ENCODE data around the gene POLE.
A peak's percentile ranks its signal among the peaks of the same experiment; 100 is the strongest.

Gene POLE

GRCh38 chr12:132637811-132638210, 49.3 kb downstream of the POLE start:
- Mint-ChIP-seq H3K27ac (no peak overlapping the region), H3K4me3 (no peak overlapping the region), H3K9me3 (ENCODE audit: low read depth) (no peaks in the 10 kb centered on the region), H3K36me3 (peaks cover 15% of the 10 kb centered on the region), H3K4me1 (ENCODE audit: low read depth) (no peaks in the 10 kb centered on the region), H3K27me3 (no peaks in the 10 kb centered on the region)

- Mint-ChIP-seq H3K4me1 (ENCODE audit: low read depth) (no peaks in the 10 kb centered on the region), H3K9me3 (ENCODE audit: low read depth) (no peaks in the 10 kb centered on the region), H3K36me3 (peaks cover 19% of the 10 kb centered on the region), H3K27ac (peak overlapping the region; percentile 16), H3K4me3 (no peak overlapping the region), H3K27me3 (no peaks in the 10 kb centered on the region)
Observed at GRCh38 chr12:132635076-132635955, 51.8 kb downstream of the POLE start.

- no peaks in the 10 kb centered on the region for H3K4me1 Mint-ChIP-seq (ENCODE audit: low read depth)
- H3K27ac Mint-ChIP-seq: no peak overlapping the region
- no peaks in the 10 kb centered on the region for H3K9me3 Mint-ChIP-seq (ENCODE audit: low read depth)
- no peaks in the 10 kb centered on the region for H3K27me3 Mint-ChIP-seq
- no peak overlapping the region for H3K4me3 Mint-ChIP-seq
- peaks cover 22% of the 10 kb centered on the region for H3K36me3 Mint-ChIP-seq
Observed at GRCh38 chr12:132634411-132634990, 52.6 kb downstream of the POLE start.

GRCh38 chr12:132633901-132634300, 53.2 kb downstream of the POLE start:
- H3K4me3 Mint-ChIP-seq: no peak overlapping the region
- no peaks in the 10 kb centered on the region for H3K27me3 Mint-ChIP-seq
- peaks cover 22% of the 10 kb centered on the region for H3K36me3 Mint-ChIP-seq
- no peak overlapping the region for H3K27ac Mint-ChIP-seq
- H3K4me1 Mint-ChIP-seq (ENCODE audit: low read depth): no peaks in the 10 kb centered on the region
- H3K9me3 Mint-ChIP-seq (ENCODE audit: low read depth): no peaks in the 10 kb centered on the region

GRCh38 chr12:132633398-132633797, 53.7 kb downstream of the POLE start:
- H3K4me1 Mint-ChIP-seq (ENCODE audit: low read depth): no peaks in the 10 kb centered on the region
- H3K27ac Mint-ChIP-seq: no peak overlapping the region
- peaks cover 22% of the 10 kb centered on the region for H3K36me3 Mint-ChIP-seq
- H3K9me3 Mint-ChIP-seq (ENCODE audit: low read depth): no peaks in the 10 kb centered on the region
- no peak overlapping the region for H3K4me3 Mint-ChIP-seq
- no peaks in the 10 kb centered on the region for H3K27me3 Mint-ChIP-seq

- Mint-ChIP-seq H3K27ac (no peak overlapping the region), H3K36me3 (peaks cover 22% of the 10 kb centered on the region), H3K27me3 (no peaks in the 10 kb centered on the region), H3K4me1 (ENCODE audit: low read depth) (no peaks in the 10 kb centered on the region), H3K4me3 (no peak overlapping the region), H3K9me3 (ENCODE audit: low read depth) (no peaks in the 10 kb centered on the region)
Observed at GRCh38 chr12:132632521-132633228, 54.5 kb downstream of the POLE start.

- Mint-ChIP-seq H3K27me3 (no peaks in the 10 kb centered on the region), H3K36me3 (peaks cover 16% of the 10 kb centered on the region), H3K4me3 (no peak overlapping the region), H3K27ac (no peak overlapping the region), H3K9me3 (ENCODE audit: low read depth) (no peaks in the 10 kb centered on the region), H3K4me1 (ENCODE audit: low read depth) (no peaks in the 10 kb centered on the region)
Observed at GRCh38 chr12:132631666-132632065, 55.5 kb downstream of the POLE start.

GRCh38 chr12:132630672-132631071, 56.5 kb downstream of the POLE start:
- no peak overlapping the region for H3K4me3 Mint-ChIP-seq

GRCh38 chr12:132629330-132629729, 57.8 kb downstream of the POLE start:
- Mint-ChIP-seq H3K36me3 (peaks cover 16% of the 10 kb centered on the region), H3K4me3 (no peak overlapping the region), H3K27ac (no peak overlapping the region), H3K9me3 (ENCODE audit: low read depth) (no peaks in the 10 kb centered on the region), H3K27me3 (no peaks in the 10 kb centered on the region), H3K4me1 (ENCODE audit: low read depth) (no peaks in the 10 kb centered on the region)

More at GRCh38 chr12:132630672-132631071, 56.5 kb downstream of the POLE start:
- Mint-ChIP-seq H3K36me3 (peaks cover 16% of the 10 kb centered on the region), H3K4me1 (ENCODE audit: low read depth) (no peaks in the 10 kb centered on the region), H3K9me3 (ENCODE audit: low read depth) (no peaks in the 10 kb centered on the region), H3K27ac (no peak overlapping the region), H3K27me3 (no peaks in the 10 kb centered on the region)

GRCh38 chr12:132625731-132626430, 61.3 kb downstream of the POLE start:
- Mint-ChIP-seq H3K27ac (no peak overlapping the region), H3K4me3 (no peak overlapping the region), H3K36me3 (peaks cover 7% of the 10 kb centered on the region), H3K9me3 (ENCODE audit: low read depth) (no peaks in the 10 kb centered on the region), H3K4me1 (ENCODE audit: low read depth) (peaks cover 3% of the 10 kb centered on the region), H3K27me3 (no peaks in the 10 kb centered on the region)

GRCh38 chr12:132624910-132625630, 62.1 kb downstream of the POLE start:
- Mint-ChIP-seq H3K27me3 (no peaks in the 10 kb centered on the region), H3K9me3 (ENCODE audit: low read depth) (no peaks in the 10 kb centered on the region), H3K4me1 (ENCODE audit: low read depth) (peaks cover 3% of the 10 kb centered on the region), H3K27ac (no peak overlapping the region), H3K4me3 (no peak overlapping the region), H3K36me3 (peaks cover 4% of the 10 kb centered on the region)

- Mint-ChIP-seq H3K36me3 (peaks cover 3% of the 10 kb centered on the region), H3K4me1 (ENCODE audit: low read depth) (peaks cover 3% of the 10 kb centered on the region), H3K9me3 (ENCODE audit: low read depth) (no peaks in the 10 kb centered on the region), H3K27me3 (no peaks in the 10 kb centered on the region), H3K27ac (no peak overlapping the region), H3K4me3 (no peak overlapping the region)
Observed at GRCh38 chr12:132624186-132624855, 62.8 kb downstream of the POLE start.

- H3K27ac Mint-ChIP-seq: no peak overlapping the region
- H3K4me1 Mint-ChIP-seq (ENCODE audit: low read depth): peaks cover 3% of the 10 kb centered on the region
- no peaks in the 10 kb centered on the region for H3K27me3 Mint-ChIP-seq
- no peaks in the 10 kb centered on the region for H3K9me3 Mint-ChIP-seq (ENCODE audit: low read depth)
- no peak overlapping the region for H3K4me3 Mint-ChIP-seq
- H3K36me3 Mint-ChIP-seq: peaks cover 3% of the 10 kb centered on the region
Observed at GRCh38 chr12:132623072-132623869, 63.9 kb downstream of the POLE start.

All from activated naive CD8-positive, alpha-beta T cell (primary cell).